ENCODE measurements around the gene MEA1.

The MEA1 gene

GRCh38 chr6:42969431-42969830 is 44.3 kb downstream of the MEA1 start:
- DNase-seq = no peak

- DNase-seq = no peak
Observed at GRCh38 chr6:42968783-42969182, 45.0 kb downstream of the MEA1 start.

GRCh38 chr6:42968126-42968701 is 45.5 kb downstream of the MEA1 start:
- DNase-seq = no peak

GRCh38 chr6:42967228-42967627 is 46.5 kb downstream of the MEA1 start:
- no peak for DNase-seq

GRCh38 chr6:42966571-42966970 is 47.2 kb downstream of the MEA1 start:
- DNase-seq = no peak

- DNase-seq = no peak
Observed at GRCh38 chr6:42963855-42964605, 49.7 kb downstream of the MEA1 start.

GRCh38 chr6:42963179-42963854 is 50.4 kb downstream of the MEA1 start:
- DNase-seq = no peak

GRCh38 chr6:42962502-42963178 is 51.1 kb downstream of the MEA1 start:
- no peak for DNase-seq

- DNase-seq = no peak
Observed at GRCh38 chr6:42962096-42962495, 51.6 kb downstream of the MEA1 start.

Measured in T-helper 9 cell (primary cell).